IMR-90 (cell line): Measurements from ENCODE around the gene PGS1. TPM values are rescaled to one million over a fixed set of nuclear protein-coding genes. Genes with fewer than 3 reads are reported as not detected.
A peak's percentile ranks its signal among the peaks of the same experiment; 100 is the strongest.

Experiments used
- ATAC-seq: fragments of 200-7000 bp; cut with Tn5 transposase; 2 replicates; pipeline ENCODE4 v1.9.1; 2020; ENCODE audit warnings: low read depth, mild to moderate bottlenecking, moderate library complexity
- BruUV-seq: library from RNA; stranded (reverse); fragments of 400-500 nt; replicated peaks from 2 replicates; lab custom pipeline; 2021; lab: Mats Ljungman, UMichigan
- CTCF ChIA-PET: fragments of 300-600 bp; formaldehyde crosslinking; extraction: SDS; loops from one replicate; lab custom pipeline; 2021; ENCODE audit warnings: antibody characterized with exemption; lab: Yijun Ruan, JAX
- POLR2A ChIA-PET: fragments of 300-600 bp; sonication (Branson Sonifier 250); formaldehyde crosslinking; loops from one replicate; lab custom pipeline; 2022; ENCODE audit warnings: antibody characterized with exemption; ENCODE audit not compliant: unreplicated experiment; lab: Charles Lee
- DNase-seq: peaks from one replicate; pipeline ENCODE4 v3.0.0; 2013
- H2AFZ ChIP-seq: replicated peaks from 2 replicates; pipeline ENCODE3; 2013; ENCODE audit warnings: low read length, mild to moderate bottlenecking; ENCODE audit not compliant: poor library complexity
- H2AK5ac ChIP-seq: 2 replicates; pipeline ENCODE4 v1.6.1; 2013; ENCODE audit warnings: low read depth, low read length, inconsistent platforms
- H2AK9ac ChIP-seq: replicated peaks from 2 replicates; pipeline ENCODE3; 2013; ENCODE audit warnings: mild to moderate bottlenecking, low read depth, low read length, moderate library complexity; ENCODE audit not compliant: poor library complexity
- H2BK120ac ChIP-seq: 2 replicates; pipeline ENCODE4 v1.6.1; 2013; ENCODE audit warnings: low read depth, low read length, inconsistent platforms
- H2BK15ac ChIP-seq: 3 replicates; pipeline ENCODE4 v1.6.1; 2013; ENCODE audit warnings: low read depth, low read length, inconsistent platforms
- H2BK20ac ChIP-seq: 2 replicates; pipeline ENCODE4 v1.6.1; 2013; ENCODE audit warnings: low read depth, mild to moderate bottlenecking, inconsistent platforms, low read length, moderate library complexity
- H2BK5ac ChIP-seq: 2 replicates; pipeline ENCODE4 v1.6.1; 2013; ENCODE audit warnings: mild to moderate bottlenecking, low read depth, low read length, inconsistent platforms; ENCODE audit not compliant: poor library complexity, severe bottlenecking
- H3K14ac ChIP-seq: replicated peaks from 2 replicates; pipeline ENCODE4 v1.6.1; 2013; ENCODE audit warnings: low read depth, low read length, inconsistent platforms
- H3K18ac ChIP-seq: 2 replicates; pipeline ENCODE4 v1.6.1; 2013; ENCODE audit warnings: low read depth, low read length, control low read depth
- H3K23ac ChIP-seq: 2 replicates; pipeline ENCODE4 v1.6.1; 2013; ENCODE audit warnings: low read depth, low read length, inconsistent platforms
- H3K27ac ChIP-seq: 2 replicates; pipeline ENCODE4 v1.5.1; 2013; ENCODE audit warnings: mild to moderate bottlenecking, control low read depth, low read length; ENCODE audit not compliant: insufficient read depth
- H3K27me3 ChIP-seq: 2 replicates; pipeline ENCODE4 v1.6.1; 2013; ENCODE audit warnings: low read length; ENCODE audit not compliant: control insufficient read depth, insufficient read depth
- H3K36me3 ChIP-seq: 2 replicates; pipeline ENCODE4 v1.6.1; 2013; ENCODE audit warnings: low read length, mixed read lengths; ENCODE audit not compliant: control insufficient read depth, insufficient read depth
- H3K4ac ChIP-seq: 2 replicates; pipeline ENCODE4 v1.6.1; 2013; ENCODE audit warnings: low read depth, low read length, inconsistent platforms
- H3K4me1 ChIP-seq: 2 replicates; pipeline ENCODE4 v1.6.1; 2013; ENCODE audit warnings: low read length, mixed read lengths; ENCODE audit not compliant: control insufficient read depth, insufficient read depth
- H3K4me2 ChIP-seq: 2 replicates; pipeline ENCODE4 v1.6.1; 2013; ENCODE audit warnings: low read depth, mild to moderate bottlenecking, control low read depth, low read length, moderate library complexity
- H3K4me3 ChIP-seq: 2 replicates; pipeline ENCODE4 v1.5.1; 2013; ENCODE audit warnings: low read depth, mild to moderate bottlenecking, control low read depth, low read length, moderate library complexity; ENCODE audit not compliant: insufficient read depth
- H3K56ac ChIP-seq: 2 replicates; pipeline ENCODE4 v1.6.1; 2013; ENCODE audit warnings: low read length, inconsistent platforms; ENCODE audit not compliant: insufficient read depth; ENCODE audit errors: extremely low read depth
- H3K79me1 ChIP-seq, 2 experiments: 2 replicates each; pipeline ENCODE4 v1.6.1; 2013; ENCODE audit warnings: low read length in 2 of 2, inconsistent platforms in 1 of 2, low read depth in 1 of 2
- H3K9ac ChIP-seq: 2 replicates; pipeline ENCODE4 v1.6.1; 2013; ENCODE audit warnings: low read depth, low read length, control low read depth
- H3K9me1 ChIP-seq: 2 replicates; pipeline ENCODE4 v1.6.1; 2013; ENCODE audit warnings: low read length, inconsistent platforms; ENCODE audit not compliant: insufficient read depth
- H3K9me3 ChIP-seq: 2 replicates; pipeline ENCODE4 v1.6.1; 2013; ENCODE audit warnings: low read length; ENCODE audit not compliant: control insufficient read depth, insufficient read depth
- H4K20me1 ChIP-seq: 2 replicates; pipeline ENCODE4 v1.6.1; 2013; ENCODE audit warnings: low read length, inconsistent platforms; ENCODE audit not compliant: insufficient read depth
- H4K5ac ChIP-seq: 2 replicates; pipeline ENCODE4 v1.6.1; 2013; ENCODE audit warnings: mild to moderate bottlenecking, low read depth, low read length, control low read depth
- H4K8ac ChIP-seq, 2 experiments: 2 replicates each; pipeline ENCODE4 v1.6.1; 2013; ENCODE audit warnings: low read depth in 2 of 2, low read length in 2 of 2, control low read depth in 1 of 2, inconsistent platforms in 1 of 2
- H4K91ac ChIP-seq: 2 replicates; pipeline ENCODE4 v1.6.1; 2013; ENCODE audit warnings: low read depth, low read length, inconsistent platforms; ENCODE audit not compliant: insufficient read depth
- BHLHE40 ChIP-seq: fragments of 150-350 bp; IDR thresholded peaks from 2 replicates; pipeline ENCODE4 v1.6.1; 2016; ENCODE audit warnings: mild to moderate bottlenecking, low read depth, low read length
- CEBPB ChIP-seq: IDR thresholded peaks from 2 replicates; pipeline ENCODE4 v1.6.1; 2012; ENCODE audit warnings: low read depth, low read length, improper control_type of control experiment
- CHD1 ChIP-seq: IDR thresholded peaks from 2 replicates; pipeline ENCODE4 v1.6.1; 2012; ENCODE audit warnings: low read depth, low read length, improper control_type of control experiment
- ELK1 ChIP-seq: fragments of 150-350 bp; IDR thresholded peaks from 2 replicates; pipeline ENCODE4 v1.6.1; 2016; ENCODE audit warnings: low read depth, mild to moderate bottlenecking, low read length, moderate library complexity, borderline replicate concordance
- FOS ChIP-seq: fragments of 150-350 bp; IDR thresholded peaks from 2 replicates; pipeline ENCODE4 v1.6.1; 2016; ENCODE audit warnings: low read depth, low read length
- MAFK ChIP-seq: IDR thresholded peaks from 2 replicates; pipeline ENCODE4 v1.6.1; 2012; ENCODE audit warnings: low read depth, low read length, improper control_type of control experiment
- MAZ ChIP-seq: IDR thresholded peaks from 2 replicates; pipeline ENCODE4 v1.6.1; 2012; ENCODE audit warnings: low read depth, mild to moderate bottlenecking, low read length, improper control_type of control experiment, moderate library complexity, borderline replicate concordance
- MXI1 ChIP-seq: IDR thresholded peaks from 2 replicates; pipeline ENCODE4 v1.6.1; 2012; ENCODE audit warnings: low read depth, mild to moderate bottlenecking, low read length, moderate library complexity, borderline replicate concordance
- POLR2A ChIP-seq: IDR thresholded peaks from 2 replicates; pipeline ENCODE4 v1.6.1; 2012; ENCODE audit warnings: mild to moderate bottlenecking, low read depth, low read length
- RAD21 ChIP-seq: IDR thresholded peaks from 2 replicates; pipeline ENCODE4 v1.6.1; 2012; ENCODE audit warnings: low read length, improper control_type of control experiment
- RCOR1 ChIP-seq: IDR thresholded peaks from 2 replicates; pipeline ENCODE4 v1.6.1; 2012; ENCODE audit warnings: mild to moderate bottlenecking, low read length, improper control_type of control experiment; ENCODE audit not compliant: insufficient replicate concordance
- RFX5 ChIP-seq: IDR thresholded peaks from 2 replicates; pipeline ENCODE4 v1.8.0; 2012; ENCODE audit warnings: low read depth, mild to moderate bottlenecking, low read length, moderate library complexity
- SMC3 ChIP-seq: fragments of 150-350 bp; IDR thresholded peaks from 2 replicates; pipeline ENCODE4 v1.6.1; 2016; ENCODE audit warnings: low read depth, mild to moderate bottlenecking, antibody characterized with exemption, low read length, moderate library complexity
- WGBS, 2 experiments: methylation state at CpG; one replicate each; pipeline versions ENCODE4 v1.1.5 to v1.1.7; 2013; ENCODE audit warnings: missing lambda C conversion rate in 2 of 2; ENCODE audit not compliant: insufficient read length in 1 of 2; ENCODE audit errors: extremely low coverage in 2 of 2; 5-methylcytosine and 5-hydroxymethylcytosine counted together
- dilution Hi-C: fragments of 300-500 bp; cut with HindIII; formaldehyde crosslinking; loops from one replicate; pipeline ENCODE4 v1.14.3; 2018; ENCODE audit warnings: low sequenced_read_pairs; ENCODE audit not compliant: unreplicated experiment
- in situ Hi-C: fragments of 300-500 bp; cut with MboI; formaldehyde crosslinking; loops from 3 replicates; pipeline ENCODE4 v1.14.3; 2019; ENCODE audit warnings: low sequenced_read_pairs, inconsistent platforms, mixed read lengths
- intact Hi-C: fragments of 100-400 bp; cut with micrococcal nuclease; formaldehyde crosslinking; loops from 2 replicates; pipeline ENCODE4 v1.10.0; 2022
- polyA plus RNA-seq, 3 experiments: library from polyadenylated mRNA; depleted of rRNA; stranded (reverse); fragments of >200 nt; gene quantifications; 2 replicates each; pipeline ENCODE4 v1.2.3, GENCODE V29; 2012; ENCODE audit warnings: low replicate concordance in 1 of 3
- total RNA-seq: library from RNA; depleted of rRNA; stranded (reverse); fragments of >200 nt; gene quantifications from 2 replicates; pipeline ENCODE4 v1.2.3, GENCODE V29; 2012
- TF ChIP-seq, protein P1 (sequence below): fragments of 150-350 bp; IDR thresholded peaks from 2 replicates; pipeline ENCODE4 v1.6.1; 2017; ENCODE audit warnings: mild to moderate bottlenecking, antibody characterized with exemption, low read length, low read depth

PGS1 gene
- total and polyA plus RNA-seq, 2 of the 4 experiments (the other 2 are of a cell fraction): 18.5 to 43.2 TPM

DNA sequence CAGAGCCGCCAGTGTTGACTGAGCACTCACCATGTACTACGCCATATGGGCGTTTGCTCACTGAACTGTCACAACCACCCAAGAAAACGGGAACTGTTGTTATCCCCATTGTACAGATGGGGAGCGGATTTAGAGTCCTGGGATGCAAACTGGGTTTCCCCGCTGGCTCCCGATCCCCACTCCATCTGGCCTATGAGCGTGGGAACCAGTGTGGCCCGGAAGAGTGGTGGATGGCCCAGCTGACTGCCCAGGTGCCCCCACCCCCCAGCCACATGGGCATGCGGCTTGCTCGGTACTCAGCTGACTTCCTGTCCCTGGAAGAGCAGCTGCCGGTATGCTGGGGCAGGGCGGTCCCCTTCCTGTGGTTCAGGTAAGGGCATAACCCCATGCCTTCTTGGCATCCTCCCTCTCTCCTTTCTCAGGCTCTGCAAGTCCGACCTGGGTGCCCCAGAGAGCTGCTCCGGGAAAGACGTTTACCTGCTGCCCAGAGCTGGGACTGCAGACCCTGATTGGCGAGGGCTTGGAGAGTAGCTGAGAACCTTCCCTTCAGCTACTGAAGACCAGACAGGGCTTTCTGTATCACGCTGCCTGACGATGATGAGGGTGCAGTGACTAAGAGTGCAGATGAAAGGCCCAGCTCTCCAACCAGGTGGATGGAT is 34.8 kb upstream of the PGS1 start:
- H4K5ac ChIP-seq: peak overlapping the region; percentile 65; the same call in 1 of the 2 replicates
- H3K9me3 ChIP-seq: no peaks in the 10 kb centered on the region
- DNase-seq (no peak), ATAC-seq (no peak)
- H2BK15ac ChIP-seq: peak overlapping the region; percentile 99; the same call in 2 of the 3 replicates
- ChIA-PET POLR2A (no interaction called here), CTCF (interaction anchor here (0.7 kb wide), 1 partner anchor 1628 kb away, joined by 3 read pairs; no protein-coding TSS in a partner anchor)
- peak overlapping the region; percentile 94 for H2BK120ac ChIP-seq
- H2AFZ ChIP-seq: peak overlapping the region; percentile 85
- H4K91ac ChIP-seq: peak overlapping the region; percentile 98
- no peaks in the 10 kb centered on the region for H3K27me3 ChIP-seq
- H3K4me2 ChIP-seq: peak overlapping the region; percentile 6; the same call in 1 of the 2 replicates
- peak overlapping the region; percentile 98 for H2AK5ac ChIP-seq
- H3K27ac ChIP-seq: peak overlapping the region; percentile 99
- in situ Hi-C loops (no loop called here), intact Hi-C loops (loop anchor here (1.0 to 2.0 kb wide), 2 partner anchors 8 to 13 kb away; no protein-coding TSS in a partner anchor), dilution Hi-C loops (no loop called here)
- no peaks in the 10 kb centered on the region; the same call in 1 of the 2 replicates for H4K20me1 ChIP-seq
- H3K56ac ChIP-seq: peak overlapping the region; percentile 39; the same call in 1 of the 2 replicates
- H3K9me1 ChIP-seq: peaks cover 24% of the 10 kb centered on the region
- peaks cover 25% of the 10 kb centered on the region for H3K4me1 ChIP-seq
- 90% methylated on average over 9 of the region's 19 CpGs; no CpG with 5 or more reads in 1 of the 2 experiments for whole genome bisulfite sequencing, 2 experiments
- H3K4me3 ChIP-seq: no peak overlapping the region
- H3K9ac ChIP-seq: peak overlapping the region; percentile 53; the same call in 1 of the 2 replicates
- H2BK5ac ChIP-seq: peak overlapping the region; percentile 93
- BruUV-seq: no TSS peak
- H2BK20ac ChIP-seq: peak overlapping the region; percentile 99
- peak overlapping the region; percentile 97 for H3K4ac ChIP-seq
- H3K14ac ChIP-seq: peak overlapping the region; percentile 96
- H3K79me1 ChIP-seq: peaks cover 0 to 13% of the 10 kb centered on the region in 2 experiments; a peak in 1 of 4 replicates
- peak overlapping the region; percentile 99 for H2AK9ac ChIP-seq
- peak overlapping the region; percentile 81; the same call in 1 of the 2 replicates for H3K23ac ChIP-seq
- peak overlapping the region; percentile 67 to 91 for H4K8ac ChIP-seq
- H3K36me3 ChIP-seq: no peaks in the 10 kb centered on the region
- peak overlapping the region; percentile 31 for H3K18ac ChIP-seq
- TF ChIP-seq BHLHE40 (no peak), CEBPB (no peak), RAD21 (no peak), MAZ (no peak), RFX5 (no peak), MAFK (no peak), SMC3 (no peak), ELK1 (no peak), POLR2A (no peak), FOS (no peak), MXI1 (no peak), RCOR1 (no peak), CHD1 (no peak)
- TF ChIP-seq, protein P1, sequence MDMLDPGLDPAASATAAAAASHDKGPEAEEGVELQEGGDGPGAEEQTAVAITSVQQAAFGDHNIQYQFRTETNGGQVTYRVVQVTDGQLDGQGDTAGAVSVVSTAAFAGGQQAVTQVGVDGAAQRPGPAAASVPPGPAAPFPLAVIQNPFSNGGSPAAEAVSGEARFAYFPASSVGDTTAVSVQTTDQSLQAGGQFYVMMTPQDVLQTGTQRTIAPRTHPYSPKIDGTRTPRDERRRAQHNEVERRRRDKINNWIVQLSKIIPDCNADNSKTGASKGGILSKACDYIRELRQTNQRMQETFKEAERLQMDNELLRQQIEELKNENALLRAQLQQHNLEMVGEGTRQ: no peak
